Loucy (cell line): ENCODE results near the gene LMF2.

ENCODE experiments used
- H2AFZ ChIP-seq: fragments of 200-600 bp; sonication (generic); 2 replicates; pipeline ENCODE4 v1.6.0; 2016; ENCODE audit warnings: antibody characterized with exemption, mild to moderate bottlenecking, low read length, moderate library complexity
- H3F3A ChIP-seq: fragments of 200-600 bp; 2 replicates; pipeline ENCODE4 v1.6.0; 2016; ENCODE audit warnings: antibody characterized with exemption, low read depth, mild to moderate bottlenecking
- H3K27me3 ChIP-seq: fragments of 200-600 bp; sonication (generic); 2 replicates; pipeline ENCODE4 v1.6.1; 2014; ENCODE audit warnings: low read length, mild to moderate bottlenecking; ENCODE audit not compliant: insufficient read depth, poor library complexity, severe bottlenecking
- H3K36me3 ChIP-seq: fragments of 200-600 bp; sonication (generic); 2 replicates; pipeline ENCODE4 v1.6.1; 2016; ENCODE audit warnings: low read length; ENCODE audit not compliant: insufficient read depth
- H3K4me1 ChIP-seq: fragments of 200-600 bp; sonication (generic); 2 replicates; pipeline ENCODE4 v1.5.1; 2014; ENCODE audit warnings: low read length, mild to moderate bottlenecking; ENCODE audit not compliant: insufficient read depth, poor library complexity, severe bottlenecking
- H3K4me2 ChIP-seq: fragments of 200-600 bp; sonication (generic); 2 replicates; pipeline ENCODE4 v1.6.0; 2014; ENCODE audit warnings: antibody characterized with exemption, low read length, low read depth, mild to moderate bottlenecking; ENCODE audit not compliant: poor library complexity, severe bottlenecking
- H3K4me3 ChIP-seq: fragments of 200-600 bp; sonication (generic); 2 replicates; pipeline ENCODE4 v1.5.1; 2014; ENCODE audit warnings: low read length, mild to moderate bottlenecking, mixed read lengths; ENCODE audit not compliant: poor library complexity, severe bottlenecking
- H3K79me2 ChIP-seq: fragments of 200-600 bp; sonication (generic); 2 replicates; pipeline ENCODE4 v1.6.1; 2014; ENCODE audit warnings: low read length; ENCODE audit not compliant: insufficient read depth
- H3K9ac ChIP-seq: fragments of 200-600 bp; sonication (generic); 2 replicates; pipeline ENCODE4 v1.6.0; 2014; ENCODE audit warnings: mild to moderate bottlenecking, low read depth, low read length, moderate library complexity; ENCODE audit not compliant: poor library complexity, severe bottlenecking
- H3K9me2 ChIP-seq: fragments of 200-600 bp; sonication (generic); replicated peaks from 2 replicates; pipeline ENCODE4 v1.6.1; 2016; ENCODE audit warnings: low read depth, low read length, mixed read lengths
- H3K9me3 ChIP-seq: fragments of 200-600 bp; sonication (generic); 2 replicates; pipeline ENCODE4 v1.6.1; 2014; ENCODE audit warnings: mild to moderate bottlenecking, antibody characterized with exemption, low read length, low read depth; ENCODE audit not compliant: insufficient read depth
- H4K20me1 ChIP-seq: fragments of 200-600 bp; sonication (generic); 2 replicates; pipeline ENCODE4 v1.6.0; 2014; ENCODE audit warnings: antibody characterized with exemption, low read length, mild to moderate bottlenecking; ENCODE audit not compliant: insufficient read depth, poor library complexity, severe bottlenecking
- EZH2phosphoT487 ChIP-seq: fragments of 200-600 bp; IDR thresholded peaks from 2 replicates; pipeline ENCODE4 v1.6.1; 2018; ENCODE audit warnings: antibody characterized with exemption, mild to moderate bottlenecking, moderate library complexity, borderline replicate concordance
- TF ChIP-seq, protein P1 (sequence below): fragments of 200-600 bp; sonication (generic); conservative IDR thresholded peaks from 2 replicates; pipeline ENCODE4 v1.5.1; 2014; ENCODE audit warnings: mild to moderate bottlenecking, antibody characterized with exemption, low read length

Gene LMF2

DNA sequence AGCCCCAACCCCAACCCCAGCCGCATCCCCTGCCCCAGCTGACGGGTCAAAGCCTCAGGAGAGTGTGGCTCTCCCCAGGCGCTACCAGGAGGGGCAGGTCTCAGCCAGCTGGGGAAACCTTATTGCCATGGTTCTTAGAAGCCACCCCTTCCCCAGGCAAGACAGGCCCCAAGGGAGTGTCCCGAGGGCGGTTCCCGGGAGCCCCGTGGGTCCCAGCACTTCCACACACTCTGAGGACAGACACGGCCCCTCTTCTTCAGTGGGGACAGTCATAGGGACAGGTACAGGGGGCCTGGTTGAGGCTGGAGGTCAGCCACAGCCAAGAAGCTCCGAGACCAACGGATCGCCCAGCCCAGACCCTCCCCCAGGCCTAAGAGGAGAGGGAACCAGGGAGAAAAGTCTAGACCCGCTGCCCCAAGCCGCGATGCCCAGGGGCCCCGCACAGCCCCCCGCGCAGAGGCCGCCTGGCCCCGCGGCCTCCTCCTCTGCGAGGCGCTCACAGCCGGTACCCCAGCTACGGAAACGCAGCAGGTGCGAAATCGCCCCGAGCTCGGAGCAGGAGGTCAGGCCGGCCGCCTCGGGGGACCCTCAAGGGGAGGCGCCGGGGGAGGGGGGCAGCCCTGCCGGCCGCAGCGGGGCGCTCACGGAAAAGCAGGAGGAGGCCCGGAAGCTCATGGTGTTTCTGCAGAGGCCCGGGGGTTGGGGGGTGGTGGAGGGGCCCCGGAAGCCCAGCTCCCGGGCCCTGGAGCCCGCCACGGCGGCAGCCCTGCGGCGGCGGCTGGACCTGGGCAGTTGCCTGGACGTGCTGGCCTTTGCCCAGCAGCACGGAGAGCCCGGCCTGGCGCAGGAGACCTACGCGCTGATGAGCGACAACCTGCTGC, 40.8 kb upstream of the LMF2 start:
- Histone ChIP-seq H3K9me3 (no peaks in the 10 kb centered on the region), H3K4me2 (peak overlapping the region; percentile 83), H3K9ac (peak overlapping the region; percentile 77), H4K20me1 (no peaks in the 10 kb centered on the region), H3K4me3 (peak overlapping the region; percentile 73), H2AFZ (peak overlapping the region; percentile 85), H3K36me3 (no peaks in the 10 kb centered on the region), H3F3A (no peaks in the 10 kb centered on the region), H3K27me3 (no peaks in the 10 kb centered on the region), H3K9me2 (no peaks in the 10 kb centered on the region), H3K4me1 (peaks cover 31% of the 10 kb centered on the region), H3K79me2 (peaks cover 6% of the 10 kb centered on the region; the same call in 1 of the 2 replicates)
- TF ChIP-seq, protein P1, sequence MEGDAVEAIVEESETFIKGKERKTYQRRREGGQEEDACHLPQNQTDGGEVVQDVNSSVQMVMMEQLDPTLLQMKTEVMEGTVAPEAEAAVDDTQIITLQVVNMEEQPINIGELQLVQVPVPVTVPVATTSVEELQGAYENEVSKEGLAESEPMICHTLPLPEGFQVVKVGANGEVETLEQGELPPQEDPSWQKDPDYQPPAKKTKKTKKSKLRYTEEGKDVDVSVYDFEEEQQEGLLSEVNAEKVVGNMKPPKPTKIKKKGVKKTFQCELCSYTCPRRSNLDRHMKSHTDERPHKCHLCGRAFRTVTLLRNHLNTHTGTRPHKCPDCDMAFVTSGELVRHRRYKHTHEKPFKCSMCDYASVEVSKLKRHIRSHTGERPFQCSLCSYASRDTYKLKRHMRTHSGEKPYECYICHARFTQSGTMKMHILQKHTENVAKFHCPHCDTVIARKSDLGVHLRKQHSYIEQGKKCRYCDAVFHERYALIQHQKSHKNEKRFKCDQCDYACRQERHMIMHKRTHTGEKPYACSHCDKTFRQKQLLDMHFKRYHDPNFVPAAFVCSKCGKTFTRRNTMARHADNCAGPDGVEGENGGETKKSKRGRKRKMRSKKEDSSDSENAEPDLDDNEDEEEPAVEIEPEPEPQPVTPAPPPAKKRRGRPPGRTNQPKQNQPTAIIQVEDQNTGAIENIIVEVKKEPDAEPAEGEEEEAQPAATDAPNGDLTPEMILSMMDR, result peak; percentile 25
- no peak for TF ChIP-seq EZH2phosphoT487

DNA sequence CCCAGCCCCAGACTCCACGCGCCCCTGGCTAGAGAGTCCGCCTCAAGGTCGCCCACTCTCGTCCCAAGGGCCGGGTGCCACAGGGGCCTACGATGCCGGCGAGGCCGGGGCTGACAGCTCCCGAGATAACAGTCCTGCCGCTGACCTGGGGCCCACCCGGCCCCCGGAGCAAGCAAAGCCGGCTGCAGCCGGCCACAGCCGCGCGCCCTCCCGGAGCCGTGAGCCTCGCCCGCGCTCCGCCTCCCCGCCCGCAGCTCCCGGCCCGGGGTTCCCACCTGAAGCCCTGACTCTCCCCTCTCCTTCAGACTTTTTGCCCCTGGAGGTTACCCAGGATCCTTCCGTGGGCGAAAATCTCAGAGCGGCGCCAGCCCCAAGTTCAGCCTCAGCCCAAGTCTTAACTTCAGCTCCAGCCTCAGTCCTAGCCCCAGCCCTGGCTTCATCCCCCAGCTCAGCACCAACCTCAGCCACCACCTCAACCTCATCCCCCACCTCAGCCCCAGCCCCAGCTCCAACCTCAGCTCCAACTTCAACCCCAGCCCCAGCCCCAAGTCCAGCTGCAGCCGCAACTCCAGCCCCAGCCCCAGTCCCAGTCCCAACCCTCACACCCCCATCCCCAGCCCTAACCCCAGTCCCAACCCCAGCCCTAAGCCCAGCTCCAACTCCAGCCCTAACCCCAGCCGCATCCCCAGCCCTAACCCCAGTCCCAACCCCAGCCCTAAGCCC, 39.9 kb upstream of the LMF2 start:
- Histone ChIP-seq H4K20me1 (no peaks in the 10 kb centered on the region), H3K36me3 (no peaks in the 10 kb centered on the region), H3K4me1 (peaks cover 31% of the 10 kb centered on the region), H3K9ac (no peak overlapping the region), H3F3A (no peaks in the 10 kb centered on the region), H3K27me3 (no peaks in the 10 kb centered on the region), H3K4me2 (no peak overlapping the region), H2AFZ (no peak overlapping the region), H3K4me3 (no peak overlapping the region), H3K9me2 (no peaks in the 10 kb centered on the region), H3K9me3 (no peaks in the 10 kb centered on the region), H3K79me2 (peaks cover 6% of the 10 kb centered on the region; the same call in 1 of the 2 replicates)
- TF ChIP-seq, protein P1, result no peak
- no peak for TF ChIP-seq EZH2phosphoT487

DNA sequence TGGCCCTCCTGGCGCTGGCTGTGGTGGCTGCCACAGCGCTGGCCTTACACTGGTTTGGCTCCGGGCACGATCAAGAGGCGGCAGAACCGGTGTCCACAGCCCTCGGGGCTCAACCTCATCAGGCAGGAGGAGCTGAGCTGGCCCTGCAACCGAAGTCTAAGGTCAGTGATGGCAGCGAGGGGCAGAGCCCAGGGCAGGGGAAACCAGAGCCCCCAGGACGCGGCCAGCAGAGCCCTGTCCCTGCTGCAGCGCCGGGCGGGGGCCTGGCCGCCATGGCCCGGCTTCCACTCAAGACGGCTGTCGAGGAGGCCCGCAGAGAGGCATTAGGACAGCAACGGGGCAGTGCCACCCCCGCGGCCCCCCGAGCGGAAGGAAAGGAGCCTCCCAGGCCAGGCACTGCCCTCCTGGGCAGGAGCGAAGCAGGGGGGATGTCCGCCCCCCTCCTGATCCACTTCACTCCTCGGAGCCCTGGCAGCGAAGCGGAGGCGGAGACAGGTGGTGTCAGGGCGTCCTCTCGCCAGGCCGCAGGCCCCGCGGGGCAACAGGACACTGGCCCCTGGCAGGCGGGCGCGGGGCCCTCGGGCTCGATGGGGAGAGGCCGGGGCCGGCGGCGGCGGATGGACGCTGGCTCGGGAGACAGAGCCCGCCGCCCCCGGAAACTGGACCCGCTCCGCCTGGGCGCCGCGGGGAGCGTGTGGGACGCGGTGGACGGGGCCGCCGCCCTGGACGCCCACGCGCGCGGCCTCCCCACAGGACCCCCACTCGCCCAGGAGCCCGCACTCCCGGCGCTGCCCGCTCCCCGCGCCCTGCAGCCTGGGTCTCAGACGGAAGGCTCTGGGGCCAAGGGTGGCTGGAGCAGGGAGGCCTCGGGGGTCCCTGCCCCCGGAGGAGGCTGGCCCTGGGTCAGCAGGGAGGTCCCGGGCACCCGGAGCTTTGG, 39.1 kb upstream of the LMF2 start:
- H3K9me3 ChIP-seq, result no peaks in the 10 kb centered on the region
- no peak for TF ChIP-seq EZH2phosphoT487
- TF ChIP-seq, protein P1, result no peak

More for the DNA sequence above, 39.1 kb upstream of the LMF2 start:
- Histone ChIP-seq H4K20me1 (no peaks in the 10 kb centered on the region), H3K9me2 (no peaks in the 10 kb centered on the region), H3F3A (no peaks in the 10 kb centered on the region), H3K4me1 (peaks cover 31% of the 10 kb centered on the region), H3K4me3 (no peak overlapping the region), H2AFZ (no peak overlapping the region), H3K79me2 (peaks cover 6% of the 10 kb centered on the region; the same call in 1 of the 2 replicates), H3K27me3 (no peaks in the 10 kb centered on the region), H3K4me2 (peak overlapping the region; percentile 75), H3K9ac (peak overlapping the region; percentile 46), H3K36me3 (no peaks in the 10 kb centered on the region)
